PC-3 (cell line): ENCODE data around the gene LHFPL2. TPM values are rescaled to one million over a fixed set of nuclear protein-coding genes. Genes with fewer than 3 reads are reported as not detected.

Experiments used
- ATAC-seq: fragments of 200-7000 bp; cut with Tn5 transposase; 2 replicates; pipeline ENCODE4 v1.9.1; 2020; ENCODE audit warnings: mild to moderate bottlenecking, moderate library complexity
- BruUV-seq: library from RNA; stranded (reverse); fragments of 400-500 nt; replicated peaks from 2 replicates; lab custom pipeline; 2021; lab: Mats Ljungman, UMichigan
- CTCF ChIA-PET: fragments of 300-600 bp; sonication (Branson Sonifier 250); formaldehyde crosslinking; loops from one replicate; lab custom pipeline; 2022; ENCODE audit warnings: antibody characterized with exemption; lab: Charles Lee
- POLR2A ChIA-PET: fragments of 300-600 bp; sonication (Branson Sonifier 250); formaldehyde crosslinking; loops from one replicate; lab custom pipeline; 2022; ENCODE audit warnings: antibody characterized with exemption; ENCODE audit not compliant: unreplicated experiment; lab: Charles Lee
- DNase-seq: peaks from one replicate; pipeline ENCODE4 v3.0.0-alpha.2; 2015
- H2AFZ ChIP-seq: fragments of 300-600 bp; sonication (generic); 2 replicates; pipeline ENCODE4 v1.6.0; 2016; ENCODE audit warnings: antibody characterized with exemption, low read length
- H3F3A ChIP-seq: fragments of 300-600 bp; sonication (generic); one replicate; pipeline ENCODE4 v1.6.0; 2017; ENCODE audit warnings: antibody characterized with exemption, low read length, control low read depth, mild to moderate bottlenecking; ENCODE audit not compliant: unreplicated experiment
- H3K27ac ChIP-seq: fragments of 300-600 bp; sonication (generic); 2 replicates; pipeline ENCODE4 v1.5.1; 2016; ENCODE audit warnings: mild to moderate bottlenecking, low read length
- H3K27me3 ChIP-seq: fragments of 300-600 bp; sonication (generic); 2 replicates; pipeline ENCODE4 v1.6.1; 2016; ENCODE audit warnings: low read length, mixed read lengths
- H3K36me3 ChIP-seq: fragments of 300-600 bp; sonication (generic); 2 replicates; pipeline ENCODE4 v1.6.1; 2016; ENCODE audit warnings: low read depth, mixed run types, low read length, mixed read lengths
- H3K4me1 ChIP-seq: fragments of 300-600 bp; sonication (generic); 2 replicates; pipeline ENCODE4 v1.5.1; 2016; ENCODE audit warnings: low read length; ENCODE audit not compliant: insufficient read depth
- H3K4me2 ChIP-seq: fragments of 300-600 bp; sonication (generic); 2 replicates; pipeline ENCODE4 v1.6.0; 2016; ENCODE audit warnings: low read length
- H3K4me3 ChIP-seq: fragments of 300-600 bp; sonication (generic); 2 replicates; pipeline ENCODE4 v1.5.1; 2016; ENCODE audit warnings: mild to moderate bottlenecking, low read length, mixed read lengths
- H3K79me2 ChIP-seq: fragments of 300-600 bp; sonication (generic); 2 replicates; pipeline ENCODE4 v1.6.1; 2017; ENCODE audit warnings: low read length, mixed read lengths
- H3K9ac ChIP-seq: fragments of 300-600 bp; sonication (generic); 2 replicates; pipeline ENCODE4 v1.6.0; 2016; ENCODE audit warnings: mild to moderate bottlenecking, low read length
- H3K9me2 ChIP-seq: fragments of 300-600 bp; sonication (generic); replicated peaks from 2 replicates; pipeline ENCODE4 v1.6.1; 2016; ENCODE audit warnings: mixed run types, low read length, mixed read lengths
- H3K9me3 ChIP-seq: fragments of 300-600 bp; sonication (generic); 2 replicates; pipeline ENCODE4 v1.6.1; 2016; ENCODE audit warnings: low read length, mixed read lengths
- H4K20me1 ChIP-seq: fragments of 300-600 bp; sonication (generic); 2 replicates; pipeline ENCODE4 v1.6.1; 2016; ENCODE audit warnings: low read length, mixed read lengths
- CTCF ChIP-seq: fragments of 300-600 bp; sonication (generic); conservative IDR thresholded peaks from 2 replicates; pipeline ENCODE4 v1.5.1; 2017; ENCODE audit warnings: antibody characterized with exemption, low read depth, mild to moderate bottlenecking, low read length
- EZH2 ChIP-seq: fragments of 300-600 bp; sonication (generic); IDR thresholded peaks from one replicate; pipeline ENCODE4 v1.6.1; 2017; ENCODE audit warnings: antibody characterized with exemption, mild to moderate bottlenecking, low read length; ENCODE audit not compliant: unreplicated experiment
- EZH2phosphoT487 ChIP-seq: fragments of 300-600 bp; sonication (generic); IDR thresholded peaks from 2 replicates; pipeline ENCODE4 v1.6.1; 2018; ENCODE audit warnings: mild to moderate bottlenecking, antibody characterized with exemption, low read length, borderline replicate concordance
- intact Hi-C: fragments of 100-400 bp; cut with micrococcal nuclease; formaldehyde crosslinking; loops from 2 replicates; pipeline ENCODE4 v1.9.0; 2023
- total RNA-seq: library from RNA; depleted of rRNA; stranded (reverse); fragments of >200 nt; gene quantifications from 2 replicates; pipeline ENCODE4 v1.2.3, GENCODE V29; 2014

The LHFPL2 gene
- total RNA-seq, 1 experiment from 2014 or later = 21.7 TPM

DNA sequence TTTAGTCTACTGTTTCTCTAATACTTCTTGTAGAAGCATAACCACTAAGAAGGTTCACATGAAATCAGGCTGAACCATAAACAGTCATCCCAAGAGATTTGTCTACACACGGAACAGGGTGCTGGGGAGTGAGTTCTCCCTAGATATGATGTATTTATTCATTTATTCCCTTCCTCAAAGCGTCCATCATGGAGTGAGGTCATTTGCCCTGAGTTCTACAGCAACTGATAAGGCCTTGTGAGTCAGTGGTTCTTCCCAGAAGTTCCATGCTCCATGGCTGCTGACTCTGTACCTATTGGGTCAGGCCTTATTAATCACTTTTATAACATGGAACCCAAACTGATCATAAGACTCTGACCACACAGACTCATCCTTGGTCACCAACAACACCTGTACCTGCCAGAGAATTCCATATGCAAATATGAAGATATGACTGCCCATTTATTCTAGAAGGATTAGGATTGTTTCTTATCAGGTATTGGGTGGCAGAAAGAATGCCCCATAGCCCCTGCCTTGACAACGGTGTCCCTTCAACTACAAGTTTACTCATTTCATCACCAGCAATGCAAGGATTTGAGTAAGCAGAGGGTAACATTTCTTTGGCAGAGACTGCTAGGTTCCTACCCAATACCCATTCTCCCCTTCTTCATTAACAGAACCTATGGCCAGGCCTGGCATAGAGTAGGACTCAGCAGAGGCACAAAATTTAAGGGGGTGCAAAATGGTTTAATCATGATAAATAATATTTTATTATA is 118.1 kb downstream of the LHFPL2 start:
- peak; percentile 49 for DNase-seq
- peaks cover 38% of the 10 kb centered on the region for H3K4me1 ChIP-seq
- no peak overlapping the region for H3K4me3 ChIP-seq
- no peaks in the 10 kb centered on the region for H3K9me3 ChIP-seq
- no peaks in the 10 kb centered on the region for H3K9me2 ChIP-seq
- CTCF ChIA-PET = no interaction called here
- peaks cover 21% of the 10 kb centered on the region for H3K79me2 ChIP-seq
- H4K20me1 ChIP-seq = no peaks in the 10 kb centered on the region
- ATAC-seq = no peak
- no peaks in the 10 kb centered on the region for H3F3A ChIP-seq
- intact Hi-C loops = loop anchor here (5.0 to 10.0 kb wide), 2 partner anchors 208 to 354 kb away; no protein-coding TSS in a partner anchor
- H2AFZ ChIP-seq = no peak overlapping the region
- H3K27ac ChIP-seq = peak overlapping the region; percentile 90
- POLR2A ChIA-PET = no interaction called here
- no peak overlapping the region for H3K4me2 ChIP-seq
- no peaks in the 10 kb centered on the region for H3K36me3 ChIP-seq
- no peaks in the 10 kb centered on the region for H3K27me3 ChIP-seq
- no peak overlapping the region for H3K9ac ChIP-seq
- BruUV-seq = no TSS peak
- no peak for TF ChIP-seq EZH2
- no peak for TF ChIP-seq CTCF
- no peak for TF ChIP-seq EZH2phosphoT487

- Histone ChIP-seq H3K4me2 (no peak overlapping the region), H3K9ac (no peak overlapping the region), H2AFZ (no peak overlapping the region), H3K27ac (peak overlapping the region; percentile 45), H3K36me3 (no peaks in the 10 kb centered on the region), H3K4me3 (no peak overlapping the region), H3K27me3 (no peaks in the 10 kb centered on the region), H3K79me2 (peaks cover 21% of the 10 kb centered on the region), H3K4me1 (peaks cover 40% of the 10 kb centered on the region), H4K20me1 (no peaks in the 10 kb centered on the region), H3F3A (no peaks in the 10 kb centered on the region), H3K9me2 (no peaks in the 10 kb centered on the region), H3K9me3 (no peaks in the 10 kb centered on the region)
- ATAC-seq (no peak), DNase-seq (no peak)
- TF ChIP-seq EZH2phosphoT487 (no peak), CTCF (no peak)
- CTCF ChIA-PET = no interaction called here
- no TSS peak for BruUV-seq
- POLR2A ChIA-PET = no interaction called here
- intact Hi-C loops = loop anchor here (2.0 kb wide), 1 partner anchor 167 kb away; the partner anchor contains the start of gene SCAMP1
These were observed 120.6 kb downstream of the LHFPL2 start for GRCh38 chr5:78527925-78528324.
